Spinal cord (tissue), 10 donors: ENCODE measurements around the gene SLC38A4. TPM values are rescaled to one million over a fixed set of nuclear protein-coding genes. Genes with fewer than 3 reads are reported as not detected.
A peak's percentile ranks its signal among the peaks of the same experiment; 100 is the strongest.

Experiments used
- DNase-seq, 6 donors: peaks; one replicate each; pipeline versions ENCODE4 v3.0.0 to v3.0.0-alpha.2; 2013 to 2015; ENCODE audit warnings: low spot score in 6 of 6, low read depth in 4 of 6
- H3K27ac ChIP-seq: one replicate; pipeline ENCODE4 v1.5.1; 2013; ENCODE audit warnings: low read depth, low read length, control low read depth
- H3K27me3 ChIP-seq: one replicate; pipeline ENCODE4 v1.6.1; 2013; ENCODE audit warnings: low read length; ENCODE audit not compliant: control insufficient read depth, insufficient read depth
- H3K36me3 ChIP-seq: one replicate; pipeline ENCODE4 v1.6.1; 2013; ENCODE audit warnings: low read length; ENCODE audit not compliant: control insufficient read depth, insufficient read depth
- H3K4me1 ChIP-seq: one replicate; pipeline ENCODE4 v1.6.1; 2013; ENCODE audit warnings: low read length; ENCODE audit not compliant: control insufficient read depth, insufficient read depth
- H3K4me3 ChIP-seq: one replicate; pipeline ENCODE4 v1.5.1; 2013; ENCODE audit warnings: low read depth, low read length, control low read depth
- H3K9me3 ChIP-seq: one replicate; pipeline ENCODE4 v1.6.1; 2013; ENCODE audit warnings: low read length; ENCODE audit not compliant: control insufficient read depth, insufficient read depth
- WGBS: methylation state at CpG from one replicate; pipeline ENCODE4 v1.1.5; 2013; ENCODE audit warnings: missing lambda C conversion rate; ENCODE audit not compliant: insufficient coverage; 5-methylcytosine and 5-hydroxymethylcytosine counted together
- polyA plus RNA-seq, 2 donors: library from polyadenylated mRNA; unstranded; fragments of 120-200 nt; gene quantifications; one replicate each; pipeline ENCODE4 v1.2.1, GENCODE V29; 2013; ENCODE audit not compliant: insufficient read length in 2 of 2
- total RNA-seq, 2 donors: library from RNA; depleted of rRNA in 1 of 2; stranded (reverse); fragments of 120-200 nt in 1 of 2; fragments of >200 nt in 1 of 2; gene quantifications; one replicate each; pipeline versions ENCODE4 v1.2.3 to v1.2.4, GENCODE V29; 2013 to 2014
- donor health status: healthy.

Gene SLC38A4
- total and polyA plus RNA-seq, 4 donors: 2.3 to 4.2 (median 3.6) TPM

- H3K4me3 ChIP-seq: no peak overlapping the region
- WGBS: no CpG with 5 or more reads among the region's 2 CpGs
- H3K27ac ChIP-seq: no peak overlapping the region
- DNase-seq: no peak
- no peaks in the 10 kb centered on the region for H3K4me1 ChIP-seq
- H3K9me3 ChIP-seq: no peaks in the 10 kb centered on the region
- no peaks in the 10 kb centered on the region for H3K27me3 ChIP-seq
- H3K36me3 ChIP-seq: no peaks in the 10 kb centered on the region
These were observed 100.5 kb downstream of the SLC38A4 start for GRCh38 chr12:46725332-46725731.

GRCh38 chr12:46723629-46724419, 102.0 kb downstream of the SLC38A4 start:
- Histone ChIP-seq H3K36me3 (no peaks in the 10 kb centered on the region), H3K27me3 (no peaks in the 10 kb centered on the region), H3K4me1 (no peaks in the 10 kb centered on the region), H3K4me3 (no peak overlapping the region), H3K9me3 (no peaks in the 10 kb centered on the region), H3K27ac (no peak overlapping the region)
- 100% methylated on average over 1 of the region's 3 CpGs for WGBS
- DNase-seq: peak in 1 of 6 donors; percentile 74

- 69% methylated on average over 3 of the region's 3 CpGs for WGBS
- no peaks in the 10 kb centered on the region for H3K4me1 ChIP-seq
- peak in 3 of 6 donors; percentile 2 to 50 (median 34) for DNase-seq
- no peaks in the 10 kb centered on the region for H3K9me3 ChIP-seq
- H3K27me3 ChIP-seq: no peaks in the 10 kb centered on the region
- H3K4me3 ChIP-seq: no peak overlapping the region
- no peak overlapping the region for H3K27ac ChIP-seq
- H3K36me3 ChIP-seq: no peaks in the 10 kb centered on the region
These were observed 103.2 kb downstream of the SLC38A4 start for GRCh38 chr12:46722394-46723185.

- WGBS: no CpG with 5 or more reads among the region's 3 CpGs
- Histone ChIP-seq H3K27ac (no peak overlapping the region), H3K9me3 (no peaks in the 10 kb centered on the region), H3K36me3 (no peaks in the 10 kb centered on the region), H3K4me3 (no peak overlapping the region), H3K27me3 (no peaks in the 10 kb centered on the region), H3K4me1 (no peaks in the 10 kb centered on the region)
- no peak for DNase-seq
These were observed 107.3 kb downstream of the SLC38A4 start for GRCh38 chr12:46718495-46718894.

- Histone ChIP-seq H3K27me3 (no peaks in the 10 kb centered on the region), H3K9me3 (no peaks in the 10 kb centered on the region), H3K36me3 (no peaks in the 10 kb centered on the region), H3K4me3 (no peak overlapping the region), H3K4me1 (no peaks in the 10 kb centered on the region), H3K27ac (no peak overlapping the region)
- WGBS: no CpG with 5 or more reads among the region's 3 CpGs
- peak in 1 of 6 donors; percentile 52 for DNase-seq
These were observed 107.9 kb downstream of the SLC38A4 start for GRCh38 chr12:46717868-46718267.

- Histone ChIP-seq H3K4me3 (no peak overlapping the region), H3K36me3 (no peaks in the 10 kb centered on the region), H3K27me3 (no peaks in the 10 kb centered on the region), H3K9me3 (no peaks in the 10 kb centered on the region), H3K4me1 (no peaks in the 10 kb centered on the region), H3K27ac (no peak overlapping the region)
- DNase-seq: no peak
These were observed 108.6 kb downstream of the SLC38A4 start for GRCh38 chr12:46717159-46717558.
